ENCODE results near the gene VPS18.

Gene VPS18

GRCh38 chr15:40900256-40901052 lies 6.2 kb downstream of the VPS18 start:
- no peak overlapping the region for H3K4me3 ChIP-seq (ENCODE audit: low read depth, low read length)
- no peak for TF ChIP-seq POLR2A (IDR thresholded peaks at IDR 0.05; ENCODE audit: extremely low read depth, insufficient read length)
- DNase-seq (ENCODE audit: low read depth): no peak

GRCh38 chr15:40901053-40901443 lies 6.8 kb downstream of the VPS18 start:
- DNase-seq (ENCODE audit: low read depth): no peak
- TF ChIP-seq MAX (IDR thresholded peaks at IDR 0.05; ENCODE audit: low read depth, low read length) (no peak), POLR2A (IDR thresholded peaks at IDR 0.05; ENCODE audit: extremely low read depth, insufficient read length) (no peak), MYC (IDR thresholded peaks at IDR 0.05; ENCODE audit: low read depth, low read length) (no peak)
- TF ChIP-seq, protein P1, sequence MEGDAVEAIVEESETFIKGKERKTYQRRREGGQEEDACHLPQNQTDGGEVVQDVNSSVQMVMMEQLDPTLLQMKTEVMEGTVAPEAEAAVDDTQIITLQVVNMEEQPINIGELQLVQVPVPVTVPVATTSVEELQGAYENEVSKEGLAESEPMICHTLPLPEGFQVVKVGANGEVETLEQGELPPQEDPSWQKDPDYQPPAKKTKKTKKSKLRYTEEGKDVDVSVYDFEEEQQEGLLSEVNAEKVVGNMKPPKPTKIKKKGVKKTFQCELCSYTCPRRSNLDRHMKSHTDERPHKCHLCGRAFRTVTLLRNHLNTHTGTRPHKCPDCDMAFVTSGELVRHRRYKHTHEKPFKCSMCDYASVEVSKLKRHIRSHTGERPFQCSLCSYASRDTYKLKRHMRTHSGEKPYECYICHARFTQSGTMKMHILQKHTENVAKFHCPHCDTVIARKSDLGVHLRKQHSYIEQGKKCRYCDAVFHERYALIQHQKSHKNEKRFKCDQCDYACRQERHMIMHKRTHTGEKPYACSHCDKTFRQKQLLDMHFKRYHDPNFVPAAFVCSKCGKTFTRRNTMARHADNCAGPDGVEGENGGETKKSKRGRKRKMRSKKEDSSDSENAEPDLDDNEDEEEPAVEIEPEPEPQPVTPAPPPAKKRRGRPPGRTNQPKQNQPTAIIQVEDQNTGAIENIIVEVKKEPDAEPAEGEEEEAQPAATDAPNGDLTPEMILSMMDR (IDR thresholded peaks at IDR 0.05; ENCODE audit: low read depth, low read length): no peak
- H3K4me3 ChIP-seq (ENCODE audit: low read depth, low read length): no peak overlapping the region

DNA sequence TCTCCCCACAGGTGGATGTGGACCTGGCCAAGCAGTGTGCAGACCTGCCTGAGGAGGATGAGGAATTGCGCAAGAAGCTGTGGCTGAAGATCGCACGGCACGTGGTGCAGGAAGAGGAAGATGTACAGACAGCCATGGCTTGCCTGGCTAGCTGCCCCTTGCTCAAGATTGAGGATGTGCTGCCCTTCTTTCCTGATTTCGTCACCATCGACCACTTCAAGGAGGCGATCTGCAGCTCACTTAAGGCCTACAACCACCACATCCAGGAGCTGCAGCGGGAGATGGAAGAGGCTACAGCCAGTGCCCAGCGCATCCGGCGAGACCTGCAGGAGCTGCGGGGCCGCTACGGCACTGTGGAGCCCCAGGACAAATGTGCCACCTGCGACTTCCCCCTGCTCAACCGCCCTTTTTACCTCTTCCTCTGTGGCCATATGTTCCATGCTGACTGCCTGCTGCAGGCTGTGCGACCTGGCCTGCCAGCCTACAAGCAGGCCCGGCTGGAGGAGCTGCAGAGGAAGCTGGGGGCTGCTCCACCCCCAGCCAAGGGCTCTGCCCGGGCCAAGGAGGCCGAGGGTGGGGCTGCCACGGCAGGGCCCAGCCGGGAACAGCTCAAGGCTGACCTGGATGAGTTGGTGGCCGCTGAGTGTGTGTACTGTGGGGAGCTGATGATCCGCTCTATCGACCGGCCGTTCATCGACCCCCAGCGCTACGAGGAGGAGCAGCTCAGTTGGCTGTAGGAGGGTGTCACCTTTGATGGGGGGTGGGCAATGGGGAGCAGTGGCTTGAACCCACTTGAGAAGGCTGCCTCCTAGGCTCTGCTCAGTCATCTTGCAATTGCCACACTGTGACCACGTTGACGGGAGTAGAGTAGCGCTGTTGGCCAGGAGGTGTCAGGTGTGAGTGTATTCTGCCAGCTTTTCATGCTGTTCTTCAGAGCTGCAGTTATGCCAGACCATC lies 8.6 kb downstream of the VPS18 start:
- peak overlapping the region; percentile 59 for H3K4me3 ChIP-seq (ENCODE audit: low read depth, low read length)
- peak; percentile 99 for DNase-seq (ENCODE audit: low read depth)
- TF ChIP-seq MYC (IDR thresholded peaks at IDR 0.05; ENCODE audit: low read depth, low read length) (peak; percentile 99), MAX (IDR thresholded peaks at IDR 0.05; ENCODE audit: low read depth, low read length) (peak; percentile 99), POLR2A (IDR thresholded peaks at IDR 0.05; ENCODE audit: extremely low read depth, insufficient read length) (peak; percentile 15)
- TF ChIP-seq, protein P1 (IDR thresholded peaks at IDR 0.05; ENCODE audit: low read depth, low read length): no peak

GRCh38 chr15:40904552-40905201 lies 10.4 kb downstream of the VPS18 start:
- no peak overlapping the region for H3K4me3 ChIP-seq (ENCODE audit: low read depth, low read length)
- TF ChIP-seq MYC (IDR thresholded peaks at IDR 0.05; ENCODE audit: low read depth, low read length): no peak
- TF ChIP-seq MAX (IDR thresholded peaks at IDR 0.05; ENCODE audit: low read depth, low read length): no peak
- TF ChIP-seq, protein P1 (IDR thresholded peaks at IDR 0.05; ENCODE audit: low read depth, low read length): no peak
- no peak for TF ChIP-seq POLR2A (IDR thresholded peaks at IDR 0.05; ENCODE audit: extremely low read depth, insufficient read length)
- no peak for DNase-seq (ENCODE audit: low read depth)

DNA sequence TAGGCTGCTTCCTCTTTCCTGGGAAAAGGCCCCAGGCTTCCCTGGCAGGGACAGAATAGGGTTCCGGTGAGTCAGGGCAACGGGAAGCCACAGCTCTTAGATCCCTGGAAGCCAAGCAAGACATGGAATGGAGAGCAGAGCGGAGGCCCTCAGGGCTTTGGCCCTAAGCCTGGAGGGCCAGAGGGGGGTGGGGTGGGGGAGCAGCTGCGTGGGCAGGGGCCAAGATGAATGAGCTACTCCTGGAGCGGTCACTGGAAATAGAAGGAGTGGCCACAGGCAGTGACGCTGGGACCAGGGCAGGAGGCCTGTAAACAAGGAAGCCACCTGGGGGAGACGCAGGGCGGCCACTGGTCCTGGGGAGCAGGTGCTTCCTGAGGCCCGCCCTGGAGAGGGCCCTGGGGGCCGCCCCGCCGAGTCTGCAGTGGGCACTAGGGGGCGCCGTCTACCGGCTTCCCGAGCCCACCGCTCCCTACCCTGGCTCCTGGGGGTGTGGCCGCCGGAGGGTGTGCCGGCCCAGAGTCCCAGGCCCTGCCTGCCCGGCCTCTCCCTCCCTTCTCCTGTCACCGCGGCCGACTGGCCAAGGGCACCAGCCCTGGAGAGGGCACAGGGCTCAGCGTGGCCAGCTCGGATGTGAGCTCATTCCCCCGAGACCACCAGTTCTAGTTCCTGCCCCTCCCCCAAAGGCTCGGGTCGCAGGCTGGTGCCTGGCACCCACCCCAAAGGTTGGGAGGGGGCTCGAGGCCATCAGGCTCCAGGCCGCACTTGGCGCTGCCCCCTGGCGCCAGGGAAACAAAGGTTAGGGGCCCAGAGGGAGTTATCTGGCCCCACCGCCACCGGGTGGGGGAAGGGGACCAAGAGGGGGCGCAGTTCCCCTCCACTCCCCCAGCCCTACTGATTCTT lies 12.1 kb downstream of the VPS18 start:
- H3K4me3 ChIP-seq (ENCODE audit: low read depth, low read length): no peak overlapping the region
- TF ChIP-seq MYC (IDR thresholded peaks at IDR 0.05; ENCODE audit: low read depth, low read length) (0 out of 2 replicates have a peak, but pooled peaks have one; percentile 25), POLR2A (IDR thresholded peaks at IDR 0.05; ENCODE audit: extremely low read depth, insufficient read length) (no peak), MAX (IDR thresholded peaks at IDR 0.05; ENCODE audit: low read depth, low read length) (peak; percentile 39; the same call in 1 of the 2 replicates)
- TF ChIP-seq, protein P1 (IDR thresholded peaks at IDR 0.05; ENCODE audit: low read depth, low read length): peak; percentile 76

More for the DNA sequence above, 12.1 kb downstream of the VPS18 start:
- DNase-seq (ENCODE audit: low read depth): peak; percentile 85
